Stimulated activated CD4-positive, alpha-beta T cell treated with anti-CD3 and anti-CD28 coated beads, Interleukin-1b, Interleukin-23, amount 100 ng/mL, for 24 hours (primary cell): ENCODE measurements around the gene ANKRD44.
"Not testable (repeated sequence)": the region's sequence is repeated elsewhere in the genome, so short reads cannot be mapped to it uniquely, and the experiment has no call there.

Experiments used
- DNase-seq, 4 experiments: peaks; one replicate each; pipeline ENCODE4 v3.0.0-alpha.2; 2020; ENCODE audit warnings: low read depth in 4 of 4, low spot score in 1 of 4

ANKRD44 gene

GRCh38 chr2:197240421-197241041 lies 70.0 kb downstream of the ANKRD44 start:
- DNase-seq = no peak

DNA sequence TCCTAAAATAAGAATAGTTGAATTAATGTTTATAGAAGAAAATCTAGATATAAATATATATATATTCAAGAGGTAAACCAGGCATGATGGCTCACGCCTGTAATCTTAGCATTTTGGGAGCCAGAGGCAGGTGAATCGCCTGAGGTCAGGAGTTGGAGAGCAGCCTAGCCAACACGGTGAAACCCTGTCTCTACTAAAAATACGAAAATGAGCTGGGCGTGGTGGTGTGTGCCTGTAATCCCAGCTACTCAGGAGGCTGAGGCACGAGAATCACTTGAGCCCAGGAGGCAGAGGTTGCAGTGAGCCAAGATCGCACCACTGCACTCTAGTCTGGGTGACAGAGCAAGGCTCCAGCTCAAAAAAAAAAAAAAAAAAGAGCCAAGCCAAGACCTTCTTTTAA lies 70.6 kb downstream of the ANKRD44 start:
- DNase-seq = not testable (repeated sequence)

DNA sequence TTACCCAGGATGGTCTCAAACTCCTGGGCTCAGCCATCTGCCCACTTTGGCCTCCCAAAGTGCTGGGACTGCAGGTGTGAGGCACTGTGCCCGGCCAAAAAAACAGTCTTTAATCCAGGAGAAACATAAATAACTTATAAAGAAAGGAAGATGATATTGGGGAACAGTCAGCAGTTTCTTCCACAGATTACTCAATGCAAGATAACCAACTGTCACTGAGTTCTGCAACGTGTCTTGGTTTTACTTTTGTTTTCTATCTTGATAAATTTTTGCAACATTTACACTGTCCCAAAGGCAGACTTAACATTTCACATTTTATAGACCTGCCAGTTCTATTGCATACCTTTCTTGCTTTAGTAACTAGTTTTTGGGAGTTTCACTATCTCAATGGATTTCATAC lies 71.1 kb downstream of the ANKRD44 start:
- DNase-seq = no peak

DNA sequence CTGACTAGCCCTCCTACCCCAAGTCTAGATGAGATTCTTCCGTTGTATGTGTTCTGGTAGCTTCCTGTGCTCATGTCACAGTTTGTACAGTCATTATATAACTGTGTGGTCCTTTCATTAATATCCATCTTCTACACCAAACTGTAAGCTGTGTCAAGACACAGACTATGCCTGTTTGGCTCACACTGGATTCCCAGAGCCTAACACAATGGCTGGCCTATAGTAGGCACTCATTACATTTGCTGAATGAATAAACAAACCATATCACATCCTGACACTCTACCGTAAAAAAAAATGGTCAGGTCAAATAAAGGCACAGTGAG lies 72.6 kb downstream of the ANKRD44 start:
- no peak for DNase-seq

DNA sequence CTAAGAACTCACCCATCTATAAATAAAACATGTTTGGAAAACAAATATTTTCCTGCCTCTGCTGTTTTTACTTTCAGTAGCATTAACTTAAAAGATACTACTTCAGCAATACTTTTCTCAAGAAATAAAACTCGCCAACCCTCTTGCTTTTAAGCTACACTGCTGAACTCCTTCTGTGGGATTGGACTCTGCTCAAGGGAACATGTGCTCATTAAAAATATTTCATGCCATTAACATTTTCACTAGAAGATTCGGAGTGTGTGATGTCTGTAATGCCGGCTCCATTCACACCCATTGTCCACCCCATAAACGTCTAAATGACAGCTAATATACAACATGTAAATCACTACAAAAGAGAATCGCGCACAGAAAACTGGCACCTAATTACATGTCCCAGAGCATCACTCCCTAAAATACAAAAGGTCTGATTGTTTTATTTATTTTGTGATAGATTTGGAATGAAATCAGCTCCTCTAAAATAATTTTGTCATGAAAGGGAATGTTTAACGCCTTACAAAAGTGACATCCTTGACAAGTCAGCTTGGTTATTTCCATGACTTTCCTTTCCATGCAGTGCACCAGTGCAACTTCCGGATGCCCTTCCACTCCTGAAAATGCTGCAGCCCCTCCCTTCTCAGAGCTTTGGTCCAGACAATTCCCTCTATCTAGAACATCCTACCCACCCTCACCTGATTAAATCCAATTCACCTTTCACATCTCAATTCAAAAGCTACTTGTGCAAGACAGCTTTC lies 73.1 kb downstream of the ANKRD44 start:
- DNase-seq = no peak

DNA sequence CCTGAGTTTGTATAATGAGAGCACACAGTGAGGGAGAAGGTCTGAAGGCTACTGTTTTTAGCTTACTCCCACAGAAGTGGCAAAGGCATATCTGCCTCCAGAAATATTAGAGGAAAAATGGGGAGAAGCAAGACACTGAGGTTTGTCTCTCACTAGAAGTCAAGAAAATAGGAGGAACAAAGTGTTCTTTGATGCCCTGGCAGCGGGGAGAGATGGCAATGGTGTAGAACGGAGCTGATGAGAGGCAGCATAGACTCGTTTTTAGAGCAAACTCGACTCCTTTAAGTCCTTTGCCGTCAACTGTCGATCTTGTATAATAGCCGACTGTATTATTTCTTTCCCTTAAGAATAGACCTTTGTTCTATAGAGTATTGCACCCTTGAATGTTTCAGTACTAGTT lies 73.8 kb downstream of the ANKRD44 start:
- DNase-seq = no peak

GRCh38 chr2:197236159-197236558 lies 74.4 kb downstream of the ANKRD44 start:
- no peak for DNase-seq

DNA sequence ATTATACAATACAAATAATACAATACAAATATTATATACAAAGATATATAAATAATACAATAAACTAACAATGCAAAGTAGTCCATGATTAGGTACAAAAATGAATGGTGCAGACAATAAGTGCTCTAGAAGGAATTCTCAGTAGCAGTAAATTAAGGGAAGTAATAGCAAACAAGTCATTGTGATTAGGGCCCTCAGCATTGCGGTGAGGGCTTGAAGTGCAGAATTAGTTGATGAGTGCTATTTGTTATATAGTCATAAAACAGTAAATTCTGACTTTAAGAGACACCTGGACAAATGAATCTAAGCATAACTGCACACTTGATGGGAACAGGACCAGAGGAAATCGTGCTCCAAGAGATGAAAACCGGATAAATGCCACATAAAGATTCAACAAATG lies 74.9 kb downstream of the ANKRD44 start:
- no peak for DNase-seq

DNA sequence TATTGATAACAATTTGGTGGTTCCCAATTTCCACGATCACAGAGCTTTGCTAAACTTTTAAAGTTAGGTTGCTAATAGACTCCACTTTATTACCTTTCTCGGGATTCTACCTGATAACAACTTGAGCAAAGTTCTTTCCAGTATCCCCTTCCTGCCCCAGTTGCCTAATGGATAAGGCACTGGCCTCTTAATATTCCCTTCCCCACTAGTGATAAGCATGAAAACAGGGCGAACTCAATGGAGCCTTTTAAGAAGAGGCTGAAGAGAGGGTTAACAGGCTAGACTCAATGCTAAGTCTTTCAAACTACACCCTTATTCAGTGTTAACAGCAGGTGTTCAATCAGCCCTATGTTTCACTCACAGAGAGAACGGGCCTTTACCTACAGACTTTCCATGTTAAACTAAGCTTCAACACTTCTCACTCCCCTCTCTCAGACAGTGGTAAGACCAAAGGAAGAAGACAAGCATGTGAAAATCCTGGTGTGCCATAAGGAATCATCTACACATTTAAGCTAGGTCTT lies 75.8 kb downstream of the ANKRD44 start:
- DNase-seq = no peak

- DNase-seq = no peak
These were observed 77.1 kb downstream of the ANKRD44 start for GRCh38 chr2:197233473-197233872.

- no peak for DNase-seq
These were observed 78.6 kb downstream of the ANKRD44 start for GRCh38 chr2:197232010-197232409.

DNA sequence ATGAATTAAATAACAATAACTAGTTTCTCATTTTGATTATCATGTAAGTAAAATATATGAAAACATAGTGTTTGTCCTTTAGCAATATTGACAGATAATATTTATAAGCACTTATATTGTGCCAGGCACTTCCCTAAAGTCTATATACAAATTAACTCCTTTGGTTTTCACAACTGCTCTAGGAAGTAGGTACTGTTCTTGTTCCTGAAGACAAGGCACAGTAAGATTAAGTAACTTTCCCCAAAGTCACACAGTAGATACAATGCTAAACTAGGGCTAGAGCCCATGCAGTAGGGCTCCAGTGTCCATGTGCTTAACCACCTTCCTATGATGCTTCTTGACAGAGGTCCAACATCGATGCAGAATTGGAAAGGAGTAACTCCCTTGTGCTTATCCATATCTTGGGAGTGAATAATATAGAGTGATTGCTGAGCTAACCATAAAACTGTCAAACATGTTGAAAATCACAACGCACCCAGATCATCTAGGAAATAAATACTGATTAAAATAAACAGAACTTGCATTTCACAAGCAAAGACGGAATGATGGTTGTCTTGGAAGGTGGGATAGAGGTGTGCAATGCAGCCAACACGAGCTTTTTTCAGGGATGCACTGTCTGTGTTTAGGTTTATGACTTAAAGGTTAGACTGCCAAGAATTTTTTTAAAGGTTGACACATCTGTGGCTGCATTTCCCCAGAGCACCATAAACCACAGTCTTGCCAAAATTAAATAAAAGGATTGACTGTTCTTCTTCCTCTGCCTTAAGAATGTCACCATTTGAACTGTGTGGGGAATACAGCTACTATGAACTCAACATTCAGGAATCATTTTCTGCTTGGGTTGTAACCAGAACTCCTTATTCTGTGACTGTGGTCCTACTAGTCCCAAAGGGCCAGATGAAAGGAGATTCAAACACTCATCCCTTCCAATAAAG lies 80.8 kb downstream of the ANKRD44 start:
- no peak for DNase-seq

DNA sequence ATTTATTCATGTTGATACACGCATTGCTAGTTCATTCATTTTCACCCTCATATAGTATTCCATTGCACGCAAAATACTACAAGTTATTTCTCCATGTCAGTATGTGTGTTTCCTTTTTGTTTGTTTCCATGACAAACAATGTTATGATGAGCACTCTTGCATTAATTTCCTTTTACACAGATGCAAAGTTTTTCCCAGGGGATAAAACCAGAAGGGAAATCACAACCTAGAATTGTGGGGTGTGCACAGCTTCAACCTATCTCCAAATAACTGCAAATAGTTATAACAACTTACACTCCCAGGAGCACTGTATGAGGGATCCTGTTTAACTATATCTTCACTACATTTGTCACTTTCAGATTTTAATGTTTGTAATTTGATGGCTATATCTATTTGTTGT lies 87.1 kb downstream of the ANKRD44 start:
- no peak for DNase-seq

DNA sequence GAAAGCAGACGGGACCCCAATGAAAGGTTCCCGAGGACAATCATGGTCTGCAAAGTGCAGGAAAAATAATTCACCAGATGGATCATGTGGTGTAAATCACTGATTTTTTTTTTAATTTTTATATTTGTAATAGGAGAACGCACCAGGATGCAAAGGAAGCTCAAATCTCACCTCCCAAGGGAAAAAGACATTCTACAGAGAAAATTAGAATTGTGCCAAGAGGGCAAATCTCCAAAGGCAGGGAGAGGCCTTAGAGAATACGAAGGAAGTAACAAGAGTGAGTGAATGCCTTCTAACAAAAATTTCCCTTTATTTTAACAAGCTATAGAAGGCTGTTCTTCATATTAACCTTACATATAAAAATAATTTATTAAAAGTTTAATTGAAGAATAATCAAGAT lies 90.9 kb downstream of the ANKRD44 start:
- no peak for DNase-seq

DNA sequence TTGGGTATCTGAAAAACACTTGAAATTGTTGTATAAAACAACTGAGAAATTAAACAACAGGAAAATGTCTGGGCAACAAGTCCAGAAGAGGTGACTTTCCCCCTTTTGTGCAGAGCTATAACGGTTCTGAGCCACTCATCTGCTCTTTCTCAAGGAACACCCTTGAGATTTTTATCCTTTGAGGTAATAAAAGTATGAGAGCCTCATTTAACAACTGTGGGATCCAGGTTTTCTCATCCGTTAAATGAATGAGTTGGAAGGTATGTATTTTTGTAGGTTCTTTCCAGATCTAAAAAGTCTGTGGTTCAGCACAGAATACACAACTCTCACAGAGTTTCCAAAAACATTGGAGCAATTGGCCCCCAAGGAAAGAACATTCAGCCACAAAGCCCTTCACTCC lies 93.0 kb downstream of the ANKRD44 start:
- DNase-seq = no peak

GRCh38 chr2:197216361-197216979 lies 94.1 kb downstream of the ANKRD44 start:
- DNase-seq = no peak

GRCh38 chr2:197215748-197216360 lies 94.7 kb downstream of the ANKRD44 start:
- DNase-seq = no peak

DNA sequence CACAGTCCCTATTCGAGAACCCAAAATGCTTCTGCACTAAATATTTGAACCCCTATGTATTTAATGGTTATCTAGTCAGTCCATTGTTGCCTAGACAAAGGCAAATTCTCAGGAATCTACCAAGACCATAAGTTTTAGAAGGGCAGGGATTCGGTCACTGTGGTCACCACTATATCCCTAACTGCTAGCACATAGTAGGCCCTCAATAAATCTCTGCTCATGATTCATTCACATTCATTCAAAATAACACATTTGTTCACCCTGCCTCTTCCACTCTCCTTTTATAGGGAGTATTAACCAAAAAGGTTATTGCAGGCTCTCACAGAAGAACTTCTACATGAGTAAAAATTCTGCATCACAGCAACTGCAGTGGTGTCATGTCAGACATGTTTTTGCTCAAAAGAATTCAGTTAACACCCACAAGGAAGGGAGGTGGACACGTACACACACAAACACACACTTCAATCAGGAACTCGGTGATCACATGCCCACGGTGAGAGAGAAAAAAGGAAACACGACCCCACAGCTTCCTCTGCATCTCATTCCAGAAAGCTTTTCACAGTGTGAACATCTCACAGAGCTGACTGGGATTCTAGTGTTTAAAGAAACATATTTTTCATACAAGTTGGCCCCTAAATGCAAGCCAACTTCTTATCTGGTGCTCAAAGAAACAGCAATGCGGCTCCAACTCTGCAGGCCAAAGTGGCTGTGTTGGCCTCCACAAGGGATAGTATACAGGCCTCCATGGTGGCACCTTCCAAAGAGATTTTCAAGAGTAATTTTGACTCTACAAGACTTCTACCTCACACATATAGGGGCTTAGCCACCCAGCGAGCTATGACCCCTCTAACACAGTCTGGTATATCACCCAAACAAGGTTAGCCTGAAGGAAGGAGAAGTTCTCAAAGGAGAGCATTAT lies 98.0 kb downstream of the ANKRD44 start:
- no peak for DNase-seq

GRCh38 chr2:197211881-197212342 lies 98.7 kb downstream of the ANKRD44 start:
- DNase-seq = no peak

DNA sequence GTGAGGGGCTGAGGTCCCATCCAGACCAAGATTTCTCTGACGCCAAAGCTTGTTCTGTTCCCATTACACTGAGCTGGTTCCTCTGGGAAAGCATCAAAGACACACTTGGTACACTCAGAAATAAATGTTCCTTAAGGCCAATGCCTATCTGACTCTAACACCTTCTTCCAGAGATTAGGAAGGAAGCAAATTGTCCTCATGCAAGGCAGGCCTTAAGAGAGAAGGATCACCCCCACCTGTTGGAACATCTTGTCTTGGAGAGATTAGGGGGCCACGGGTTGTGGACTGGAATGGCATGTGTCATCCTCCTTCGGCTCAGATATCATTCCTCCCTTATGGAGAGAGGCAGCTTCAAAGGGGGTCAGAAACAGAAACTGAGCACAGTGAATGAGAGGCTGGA lies 100.2 kb downstream of the ANKRD44 start:
- no peak for DNase-seq
